Fibroblast of skin of left biceps (primary cell): Measurements from ENCODE around the gene OR6M1.

Experiments used
- DNase-seq, 2 experiments: peaks; one replicate each; pipeline ENCODE4 v3.0.0-alpha.2; 2013; ENCODE audit warnings: low read depth in 2 of 2

Gene OR6M1

GRCh38 chr11:123775715-123776549 lies 30.2 kb downstream of the OR6M1 start:
- no peak for DNase-seq

DNA sequence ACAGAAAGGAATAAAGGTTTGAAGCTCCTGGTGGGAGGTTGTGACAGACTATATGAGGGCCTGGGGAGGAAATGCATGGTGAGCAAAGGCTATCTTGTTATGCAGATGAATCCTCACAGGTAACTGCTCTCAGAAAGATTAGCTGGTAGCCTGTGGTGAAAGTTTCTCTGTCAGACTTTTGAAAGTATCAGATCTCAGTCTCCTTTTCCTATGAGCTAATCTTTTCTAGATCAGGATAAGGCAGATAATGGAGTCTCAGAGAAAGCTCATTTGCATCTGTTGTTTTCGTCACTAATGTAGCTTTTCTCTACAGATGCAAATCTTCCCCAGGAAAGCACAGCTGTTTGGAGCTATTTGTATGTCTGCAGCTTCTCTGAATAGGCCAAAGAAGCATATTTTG lies 30.9 kb downstream of the OR6M1 start:
- no peak for DNase-seq

DNA sequence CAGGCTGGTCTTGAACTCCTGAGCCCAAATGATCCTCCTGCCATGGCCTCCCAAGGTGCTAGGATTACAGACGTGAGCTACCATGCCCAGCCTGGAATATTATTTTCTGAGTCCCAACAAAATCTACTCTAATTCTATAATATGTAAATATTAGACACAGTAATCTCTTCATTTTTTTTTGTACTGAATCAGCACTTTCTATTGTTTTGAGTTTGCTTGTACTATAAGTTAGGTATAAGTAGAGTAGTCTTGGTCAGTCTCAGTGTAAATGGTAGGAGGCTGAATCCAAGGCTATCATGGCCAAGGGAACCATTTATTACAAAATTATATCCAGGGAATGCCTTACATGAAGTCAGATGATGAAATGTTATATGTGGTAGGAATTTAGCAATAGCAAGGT lies 32.2 kb downstream of the OR6M1 start:
- DNase-seq: no peak

- no peak for DNase-seq
Observed at GRCh38 chr11:123773026-123773425, 33.1 kb downstream of the OR6M1 start.

DNA sequence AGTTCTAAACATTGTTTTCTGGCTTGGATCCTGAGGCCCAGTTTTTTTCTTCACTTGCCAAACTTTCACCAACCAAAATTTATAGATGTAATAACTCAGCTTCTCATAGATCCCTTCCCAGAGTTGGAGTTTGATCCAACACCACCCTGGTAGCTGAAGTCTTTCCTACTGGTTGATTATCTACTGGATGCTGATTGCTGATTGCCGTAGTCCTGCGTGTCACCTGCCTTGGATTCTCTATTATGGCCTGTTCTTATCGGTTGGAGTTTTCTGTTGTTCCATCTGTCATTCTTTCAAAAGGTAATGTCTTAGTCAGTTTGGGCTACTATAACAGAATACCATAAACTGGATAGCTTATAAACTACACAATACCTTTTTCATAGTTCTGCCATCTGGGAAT lies 34.5 kb downstream of the OR6M1 start:
- no peak for DNase-seq

DNA sequence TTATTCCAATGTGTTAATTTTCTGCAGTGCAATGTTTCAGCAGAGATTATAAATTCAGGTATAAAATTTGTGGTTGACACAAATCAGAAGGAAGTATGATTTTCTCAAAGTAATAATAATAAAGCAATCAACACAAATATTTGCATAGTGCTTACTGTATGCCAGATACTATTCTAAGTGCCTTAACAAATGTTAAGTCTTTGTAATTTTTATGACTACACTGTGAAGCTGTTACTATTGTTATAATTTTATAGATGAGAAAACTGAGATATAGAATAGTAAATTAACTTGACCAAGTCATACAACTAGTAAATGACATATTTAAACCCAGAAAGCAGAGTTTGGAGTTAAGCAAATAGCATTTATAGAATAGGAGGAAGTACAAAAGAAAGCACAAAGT lies 35.4 kb downstream of the OR6M1 start:
- DNase-seq: no peak

DNA sequence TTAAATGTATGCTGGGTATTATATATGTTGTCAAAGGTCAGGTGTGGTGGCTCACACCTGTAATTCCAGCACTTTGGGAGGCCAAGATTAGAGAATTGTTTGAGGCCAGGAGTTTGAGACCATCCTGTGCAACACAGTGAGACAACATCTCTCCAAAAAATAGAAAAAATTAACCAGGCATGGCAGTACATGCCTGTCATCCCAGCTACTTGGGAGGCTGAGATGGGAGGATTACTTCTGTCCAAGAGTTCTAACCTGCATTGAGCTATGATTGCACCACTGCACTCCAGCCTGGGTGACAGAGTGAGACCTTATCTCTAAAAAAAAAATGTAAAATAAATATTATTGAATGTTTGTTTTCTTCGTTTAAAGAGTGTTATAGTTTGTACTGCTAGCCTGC lies 40.5 kb downstream of the OR6M1 start:
- no peak for DNase-seq

DNA sequence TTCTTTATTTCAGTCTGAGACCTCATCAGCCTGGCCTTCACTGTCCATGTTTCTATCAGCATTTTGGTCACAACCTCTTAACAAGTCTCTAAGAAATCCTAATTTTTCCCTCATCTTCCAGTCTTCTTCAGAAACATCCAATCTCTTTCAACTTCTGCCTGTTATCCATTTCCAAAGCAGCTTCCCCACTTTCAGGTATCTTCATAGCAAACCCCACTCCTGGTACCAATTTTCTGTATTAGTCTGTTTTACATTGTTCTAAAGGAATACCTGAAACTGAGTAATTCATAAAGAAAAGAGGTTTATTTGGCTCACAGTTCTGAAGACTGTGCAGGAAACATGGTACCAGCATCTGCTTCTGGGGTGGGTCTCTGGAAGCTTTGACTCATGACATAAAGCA lies 43.7 kb downstream of the OR6M1 start:
- no peak for DNase-seq

DNA sequence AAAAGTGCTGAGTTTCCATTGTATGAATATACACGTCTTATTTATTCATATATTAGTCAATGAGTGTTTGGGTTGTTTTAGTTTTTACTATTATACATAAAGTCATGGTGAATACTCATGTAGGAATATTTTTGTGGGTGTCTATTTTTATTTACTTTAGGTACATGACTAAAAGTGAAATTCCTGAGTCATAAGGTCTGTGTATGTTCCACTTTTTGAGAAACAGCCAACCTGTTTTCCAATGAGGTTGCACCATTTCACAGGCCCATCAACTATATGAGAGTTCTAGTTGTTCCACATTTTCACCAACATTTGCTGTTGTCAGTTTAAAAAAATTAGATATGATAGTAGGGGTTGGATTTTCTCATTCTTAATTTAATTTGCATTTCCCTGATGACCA lies 45.3 kb downstream of the OR6M1 start:
- no peak for DNase-seq

- DNase-seq: no peak
Observed at GRCh38 chr11:123757976-123758375, 48.2 kb downstream of the OR6M1 start.

DNA sequence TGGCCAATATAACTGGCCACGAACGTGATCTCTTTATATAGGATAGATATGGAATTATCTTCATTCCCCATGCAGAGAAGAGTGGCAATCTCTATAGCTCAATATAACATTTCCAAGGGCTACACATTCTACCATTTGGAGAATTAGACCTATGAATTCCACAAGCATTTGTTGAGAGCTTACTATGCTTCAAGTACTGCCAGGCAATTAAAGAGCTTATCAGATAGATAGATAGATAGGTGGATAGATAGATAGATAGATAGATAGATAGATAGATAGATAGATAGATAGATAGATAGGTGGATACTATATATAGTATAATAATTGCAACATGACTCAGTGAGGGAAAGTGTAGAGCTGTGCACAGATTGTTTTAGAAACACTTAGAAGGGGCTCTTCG lies 50.3 kb downstream of the OR6M1 start:
- no peak for DNase-seq
